Activated CD8-positive, alpha-beta memory T cell treated with anti-CD3 and anti-CD28 coated beads for 36 hours (primary cell): ENCODE results near the gene NFS1. TPM values are rescaled to one million over a fixed set of nuclear protein-coding genes. Genes with fewer than 3 reads are reported as not detected.
"Not testable (repeated sequence)": the region's sequence is repeated elsewhere in the genome, so short reads cannot be mapped to it uniquely, and the experiment has no call there.

Experiments used
- CTCF ChIA-PET: fragments of 350-600 bp; sonication (Branson Sonifier 250); formaldehyde crosslinking; loops from one replicate; lab custom pipeline; 2021; ENCODE audit warnings: antibody characterized with exemption; lab: Charles Lee
- POLR2A ChIA-PET: fragments of 350-600 bp; sonication (Branson Sonifier 250); formaldehyde crosslinking; loops from one replicate; lab custom pipeline; 2021; ENCODE audit warnings: antibody characterized with exemption; lab: Charles Lee
- total RNA-seq, 2 experiments: library from RNA; stranded (reverse); gene quantifications; one replicate each; pipeline ENCODE4 v1.2.3, GENCODE V29; 2021

NFS1 gene
- total RNA-seq, 2 experiments from 2014 or later = 38.9 to 42.7 TPM

DNA sequence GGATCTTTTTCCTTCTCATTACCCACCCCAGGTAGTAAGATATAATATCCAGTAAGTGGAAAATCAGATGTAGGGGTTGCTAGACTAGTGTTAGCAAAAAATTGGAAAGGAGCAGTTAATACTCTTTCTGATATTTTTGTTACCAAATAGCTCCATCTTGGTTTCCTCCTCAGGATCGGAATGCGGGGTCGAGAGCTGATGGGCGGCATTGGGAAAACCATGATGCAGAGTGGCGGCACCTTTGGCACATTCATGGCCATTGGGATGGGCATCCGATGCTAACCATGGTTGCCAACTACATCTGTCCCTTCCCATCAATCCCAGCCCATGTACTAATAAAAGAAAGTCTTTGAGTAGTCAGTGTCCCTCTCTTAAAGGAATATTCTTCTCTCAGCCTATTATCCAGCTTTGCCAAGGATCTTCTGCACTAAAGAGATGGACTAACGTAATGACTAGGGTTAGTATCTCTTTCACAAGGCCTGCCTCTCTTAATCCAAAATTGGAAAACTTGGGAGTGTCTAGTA, 1.5 kb upstream of the NFS1 start:
- POLR2A ChIA-PET = interaction anchor here (0.6 to 2.3 kb wide), 5 partner anchors 11 to 85 kb away, joined by 3 to 19 read pairs (median 4); partner anchors contain the start of genes RBM39 and SPAG4
- CTCF ChIA-PET = interaction anchor here (0.5 to 2.0 kb wide), 3 partner anchors 25 to 148 kb away, joined by 3 to 6 read pairs (median 5); no protein-coding TSS in a partner anchor

DNA sequence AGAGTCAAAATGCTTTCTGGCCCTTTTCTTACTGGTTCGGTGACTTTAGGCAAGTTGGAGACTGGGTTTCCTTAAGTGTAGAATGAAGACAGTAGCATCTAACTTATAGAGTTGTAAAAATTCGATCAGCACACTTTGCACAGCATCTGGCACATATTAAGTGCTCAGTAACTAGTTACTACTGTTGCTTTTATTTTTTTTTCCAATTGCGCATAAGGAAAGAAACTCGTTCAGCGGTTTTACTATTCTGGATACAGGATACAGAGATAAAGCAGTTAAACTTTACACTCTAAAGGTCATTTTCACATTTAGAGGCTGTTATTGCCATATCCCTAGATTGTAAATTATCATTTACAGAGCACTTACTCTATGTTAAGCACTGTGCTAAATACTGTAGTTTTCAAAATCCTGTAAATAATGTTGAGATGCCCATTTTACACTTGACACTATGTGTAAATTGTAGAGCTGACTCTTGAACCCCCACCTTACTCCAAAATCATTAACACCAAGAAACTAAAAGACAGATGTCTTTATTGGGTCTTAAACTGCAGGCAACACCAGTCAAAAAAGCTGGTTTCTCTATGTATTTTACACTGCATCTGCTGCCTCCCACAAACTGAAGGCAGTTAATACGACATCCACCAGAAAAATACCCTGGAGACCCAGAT, 939 bp upstream of the NFS1 start:
- ChIA-PET POLR2A (interaction anchor here (1.2 to 2.3 kb wide), 5 partner anchors 36 to 84 kb away, joined by 3 to 19 read pairs (median 8); partner anchors contain the start of genes RBM39 and SPAG4), CTCF (interaction anchor here (0.6 to 2.0 kb wide), 4 partner anchors 26 to 81 kb away, joined by 3 to 6 read pairs (median 4); partner anchors contain the start of gene RBM39)

DNA sequence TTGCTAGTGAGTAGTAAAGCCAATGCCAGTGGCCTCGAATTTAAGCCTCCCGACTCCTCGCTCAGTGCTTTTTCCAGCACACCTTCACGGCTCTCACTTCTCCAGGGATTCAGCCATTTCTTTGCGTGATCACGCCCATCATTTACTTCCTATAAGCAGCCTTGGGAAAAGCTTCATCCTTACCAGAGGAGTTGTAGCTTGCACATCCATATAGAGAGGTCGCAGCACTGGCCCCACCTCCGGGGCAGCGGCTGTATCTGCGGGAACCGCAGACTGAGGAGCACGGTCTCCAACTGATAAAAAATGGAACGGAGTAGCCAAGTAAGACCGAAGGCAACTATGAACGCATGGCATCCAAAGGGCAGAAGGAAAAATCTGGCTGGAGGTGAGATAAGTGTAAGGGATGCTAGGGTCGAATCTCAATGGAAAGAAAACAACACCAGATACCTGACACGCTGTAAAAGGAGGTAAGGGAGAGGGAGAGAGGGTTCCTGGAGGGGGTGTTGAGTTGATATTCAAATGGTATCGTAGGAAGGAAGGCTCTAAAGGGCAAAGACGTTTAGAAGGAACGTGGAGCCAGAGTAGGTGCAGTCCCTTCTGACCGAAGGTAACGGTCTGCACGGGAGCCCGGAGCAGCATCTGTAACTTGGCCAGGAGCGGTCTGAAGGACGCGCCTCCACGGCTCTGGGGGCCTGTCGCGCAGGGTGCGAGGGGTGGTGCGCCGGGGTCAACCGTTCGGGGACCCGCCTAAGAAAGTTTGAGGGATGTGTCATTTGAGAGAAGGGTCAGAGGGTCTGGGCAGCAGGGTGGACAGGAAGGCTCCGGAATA, 640 bp downstream of the NFS1 start:
- ChIA-PET POLR2A (interaction anchor here (1.7 to 2.3 kb wide), 2 partner anchors 44 to 79 kb away, joined by 8 to 19 read pairs; partner anchors contain the start of gene RBM39), CTCF (interaction anchor here (2.0 kb wide), 1 partner anchor 79 kb away, joined by 6 read pairs; no protein-coding TSS in a partner anchor)

GRCh38 chr20:35697696-35698297, 1.4 kb downstream of the NFS1 start:
- CTCF ChIA-PET = interaction anchor here (0.6 to 0.7 kb wide), 2 partner anchors 9 to 234 kb away, joined by 3 to 4 read pairs; no protein-coding TSS in a partner anchor
- POLR2A ChIA-PET = no interaction called here

DNA sequence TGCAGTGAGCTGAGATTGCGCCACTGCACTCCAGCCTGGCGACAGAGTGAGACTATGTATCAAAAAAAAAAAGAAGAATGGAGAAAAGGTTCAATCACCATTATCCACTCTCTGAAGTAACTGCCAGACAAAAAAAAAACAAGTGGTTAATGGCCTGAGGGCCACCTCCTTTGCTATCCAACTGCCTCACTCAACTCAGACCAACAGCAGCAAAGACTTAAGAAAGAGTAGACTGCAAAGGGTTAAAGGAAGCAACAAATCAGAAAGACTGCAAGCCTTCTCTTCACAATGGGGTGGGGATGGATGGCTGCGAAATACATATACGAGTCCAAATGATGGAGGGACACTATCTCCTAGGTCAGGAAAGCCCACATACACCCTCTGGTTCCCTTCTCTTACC, 3.2 kb downstream of the NFS1 start:
- ChIA-PET CTCF (interaction anchor here (1.0 kb wide), 1 partner anchor 232 kb away, joined by 3 read pairs; no protein-coding TSS in a partner anchor), POLR2A (no interaction called here)

DNA sequence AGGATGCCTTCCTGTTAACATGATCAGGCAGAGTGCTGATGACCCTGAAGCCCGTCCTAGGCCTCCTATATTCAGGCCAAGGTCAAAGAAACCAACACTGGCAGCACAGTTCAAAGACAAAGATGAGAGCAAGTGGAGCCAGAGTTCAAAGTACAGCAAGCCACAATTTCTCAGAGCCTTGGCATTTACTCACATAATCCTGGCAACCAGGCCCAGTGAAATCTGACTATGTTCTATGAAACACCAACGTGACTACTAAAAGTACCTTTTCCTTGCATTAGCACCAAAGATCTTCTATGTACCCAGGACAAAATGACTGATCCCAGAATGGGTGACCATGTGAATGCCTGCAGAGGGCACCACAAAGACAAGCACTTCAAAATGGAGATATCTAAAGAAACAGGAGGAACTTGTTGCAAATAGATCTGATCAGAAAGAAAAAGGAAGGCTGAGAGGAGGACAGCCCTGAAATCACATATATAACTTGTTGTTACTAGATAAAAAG, 3.9 kb downstream of the NFS1 start:
- ChIA-PET CTCF (interaction anchor here (1.0 kb wide), 1 partner anchor 232 kb away, joined by 3 read pairs; no protein-coding TSS in a partner anchor), POLR2A (no interaction called here)

GRCh38 chr20:35690265-35690664, 8.9 kb downstream of the NFS1 start:
- ChIA-PET POLR2A (interaction anchor here (0.6 kb wide), 1 partner anchor 66 kb away, joined by 4 read pairs; no protein-coding TSS in a partner anchor), CTCF (interaction anchor here (0.6 to 1.3 kb wide), 2 partner anchors 16 to 168 kb away, joined by 3 read pairs; no protein-coding TSS in a partner anchor)

DNA sequence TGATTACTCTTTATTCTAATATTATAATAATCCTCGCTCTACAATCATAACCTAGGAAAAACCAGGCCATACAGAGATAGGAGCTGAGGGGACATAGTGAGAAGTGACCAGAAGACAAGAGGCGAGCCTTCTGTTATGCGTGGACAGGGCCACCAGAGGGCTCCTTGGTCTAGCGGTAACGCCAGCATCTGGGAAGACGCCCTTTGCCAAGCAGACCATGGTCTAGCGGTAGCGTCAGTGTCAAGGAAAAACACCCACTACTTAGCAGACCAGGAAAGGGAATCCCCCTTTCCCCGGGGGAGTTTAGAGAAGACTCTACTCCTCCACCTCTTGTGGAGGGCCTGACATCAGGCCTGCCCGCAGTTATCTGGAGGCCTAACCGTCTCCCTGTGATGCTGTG, 12.3 kb downstream of the NFS1 start:
- CTCF ChIA-PET = interaction anchor here (0.6 kb wide), 1 partner anchor 11 kb away, joined by 3 read pairs; no protein-coding TSS in a partner anchor
- POLR2A ChIA-PET = not testable (repeated sequence)

GRCh38 chr20:35685368-35685767, 13.8 kb downstream of the NFS1 start:
- CTCF ChIA-PET = interaction anchor here (0.7 kb wide), 1 partner anchor 340 kb away, joined by 3 read pairs; no protein-coding TSS in a partner anchor
- POLR2A ChIA-PET = not testable (repeated sequence)

DNA sequence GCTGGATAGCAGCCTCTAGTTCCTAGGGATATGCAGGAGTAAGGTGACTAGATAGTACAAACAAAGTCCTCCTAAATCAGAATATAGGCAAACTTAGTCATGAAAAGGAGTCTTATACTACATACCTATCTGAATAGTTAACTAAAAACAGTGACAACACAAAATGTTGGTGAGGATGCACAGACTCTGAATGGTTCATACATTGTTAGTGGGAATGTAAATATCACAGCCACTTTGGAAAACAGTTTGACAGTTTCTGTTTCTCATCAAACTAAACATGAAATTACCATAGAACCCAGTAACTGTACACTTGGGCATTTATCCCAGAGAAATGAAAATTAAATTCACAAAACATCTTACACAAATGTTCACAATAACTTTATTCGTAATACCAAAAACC, 17.2 kb downstream of the NFS1 start:
- CTCF ChIA-PET = no interaction called here
- POLR2A ChIA-PET = no interaction called here

- ChIA-PET POLR2A (no interaction called here), CTCF (no interaction called here)
These were observed 18.5 kb downstream of the NFS1 start for GRCh38 chr20:35680452-35681183.

- ChIA-PET CTCF (interaction anchor here (1.0 to 1.1 kb wide), 3 partner anchors 9 to 204 kb away, joined by 3 read pairs; no protein-coding TSS in a partner anchor), POLR2A (no interaction called here)
These were observed 24.2 kb downstream of the NFS1 start for GRCh38 chr20:35674921-35675320.

GRCh38 chr20:35673884-35674283, 25.3 kb downstream of the NFS1 start:
- CTCF ChIA-PET = interaction anchor here (1.1 kb wide), 1 partner anchor 16 kb away, joined by 3 read pairs; no protein-coding TSS in a partner anchor
- POLR2A ChIA-PET = no interaction called here

DNA sequence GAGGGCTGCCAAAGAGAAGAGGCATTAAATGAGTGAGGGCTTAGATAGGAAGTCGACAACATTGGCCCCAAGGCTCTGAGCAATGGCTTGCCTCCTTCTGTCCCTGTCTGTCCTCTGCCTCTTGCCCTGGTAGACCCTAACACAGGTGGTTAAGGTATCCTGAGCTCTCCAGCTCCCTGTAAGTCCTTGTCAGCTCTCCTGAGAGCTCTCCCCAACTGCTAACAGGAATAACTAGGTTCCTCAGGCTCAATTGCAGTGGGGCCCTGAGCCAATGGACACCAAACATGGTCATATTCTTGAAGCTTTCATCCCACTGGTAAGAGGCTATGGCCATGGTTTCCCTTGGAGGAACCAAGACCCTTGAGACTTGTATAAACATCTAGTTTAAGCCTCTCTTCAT, 29.5 kb downstream of the NFS1 start:
- POLR2A ChIA-PET = no interaction called here
- CTCF ChIA-PET = interaction anchor here (1.4 kb wide), 1 partner anchor 30 kb away, joined by 3 read pairs; the partner anchor contains the start of genes NFS1 and ROMO1

DNA sequence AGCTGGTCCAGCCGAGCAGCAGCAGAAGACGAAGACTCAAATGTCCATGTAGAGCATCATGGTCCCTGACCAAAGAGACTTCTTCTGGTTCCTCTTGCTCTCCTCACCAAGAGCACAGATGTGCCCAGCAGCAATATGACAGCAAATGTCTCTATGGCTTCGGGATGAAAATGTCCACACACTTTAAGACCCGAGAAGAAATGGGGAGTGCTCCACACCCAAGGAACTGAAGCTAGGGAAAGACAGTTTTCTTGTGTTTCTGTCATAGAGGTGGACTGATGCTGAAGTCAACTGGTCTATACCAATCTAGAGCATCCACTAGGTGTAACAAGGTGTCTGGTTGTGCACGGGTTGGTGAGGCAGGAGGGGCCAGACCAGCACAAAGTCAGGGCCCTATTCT, 29.9 kb downstream of the NFS1 start:
- CTCF ChIA-PET = interaction anchor here (1.4 kb wide), 1 partner anchor 30 kb away, joined by 3 read pairs; the partner anchor contains the start of genes NFS1 and ROMO1
- POLR2A ChIA-PET = no interaction called here

DNA sequence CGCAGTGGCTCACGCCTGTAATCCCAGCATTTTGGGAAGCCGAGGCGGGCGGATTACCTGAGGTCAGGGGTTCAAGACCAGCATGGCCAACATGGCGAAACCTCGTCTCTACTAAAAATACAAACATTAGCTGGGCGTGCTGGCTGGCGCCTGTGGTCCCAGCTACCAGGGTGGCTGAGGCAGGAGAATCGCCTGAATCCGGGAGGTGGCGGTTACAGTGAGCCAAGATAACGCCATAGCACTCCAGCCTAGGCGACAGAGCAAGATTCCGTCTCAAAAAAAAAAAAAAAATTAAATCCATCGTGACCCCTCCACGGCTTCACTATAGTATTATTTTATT, 33.2 kb downstream of the NFS1 start:
- CTCF ChIA-PET = interaction anchor here (0.7 to 1.0 kb wide), 3 partner anchors 9 to 66 kb away, joined by 3 to 4 read pairs (median 3); no protein-coding TSS in a partner anchor

More for the DNA sequence above, 33.2 kb downstream of the NFS1 start:
- POLR2A ChIA-PET = interaction anchor here (0.7 kb wide), 1 partner anchor 161 kb away, joined by 14 read pairs; no protein-coding TSS in a partner anchor
